HG03469 (cell line): ENCODE data around the gene RRAS2.
"Not testable (repeated sequence)": the region's sequence is repeated elsewhere in the genome, so short reads cannot be mapped to it uniquely, and the experiment has no call there.

Experiments
- ATAC-seq: cut with Tn5 transposase; IDR thresholded peaks from one replicate; pipeline ENCODE4 v1.9.1; 2021; ENCODE audit warnings: mild to moderate bottlenecking, moderate library complexity, moderate number of reproducible peaks; ENCODE audit not compliant: unreplicated experiment

Gene RRAS2

GRCh38 chr11:14372011-14372410 lies 13.0 kb upstream of the RRAS2 start:
- no peak for ATAC-seq

- no peak for ATAC-seq
Measured at GRCh38 chr11:14371249-14371648, 12.3 kb upstream of the RRAS2 start.

GRCh38 chr11:14370496-14370895 lies 11.5 kb upstream of the RRAS2 start:
- no peak for ATAC-seq

GRCh38 chr11:14369598-14369997 lies 10.6 kb upstream of the RRAS2 start:
- no peak for ATAC-seq

- ATAC-seq: no peak
Measured at GRCh38 chr11:14366936-14367335, 8.0 kb upstream of the RRAS2 start.

GRCh38 chr11:14364322-14364721 lies 5.3 kb upstream of the RRAS2 start:
- ATAC-seq: no peak

- no peak for ATAC-seq
Measured at GRCh38 chr11:14362611-14363010, 3.6 kb upstream of the RRAS2 start.

- no peak for ATAC-seq
Measured at GRCh38 chr11:14361951-14362350, 3.0 kb upstream of the RRAS2 start.

- ATAC-seq: no peak
Measured at GRCh38 chr11:14360976-14361375, 2.0 kb upstream of the RRAS2 start.

- no peak for ATAC-seq
Measured at GRCh38 chr11:14359501-14360031, 583 bp upstream of the RRAS2 start.

- ATAC-seq: peak; percentile 24
Measured at GRCh38 chr11:14357881-14358728, 878 bp downstream of the RRAS2 start.

- no peak for ATAC-seq
Measured at GRCh38 chr11:14356342-14356741, 2.6 kb downstream of the RRAS2 start.

GRCh38 chr11:14354604-14355003 lies 4.4 kb downstream of the RRAS2 start:
- not testable (repeated sequence) for ATAC-seq

GRCh38 chr11:14350716-14351238 lies 8.2 kb downstream of the RRAS2 start:
- ATAC-seq: no peak

GRCh38 chr11:14350215-14350614 lies 8.8 kb downstream of the RRAS2 start:
- no peak for ATAC-seq

GRCh38 chr11:14347991-14348390 lies 11.0 kb downstream of the RRAS2 start:
- no peak for ATAC-seq

GRCh38 chr11:14347494-14347893 lies 11.5 kb downstream of the RRAS2 start:
- ATAC-seq: no peak

GRCh38 chr11:14346303-14346955 lies 12.6 kb downstream of the RRAS2 start:
- no peak for ATAC-seq

GRCh38 chr11:14345668-14346067 lies 13.3 kb downstream of the RRAS2 start:
- no peak for ATAC-seq

- ATAC-seq: not testable (repeated sequence)
Measured at GRCh38 chr11:14345016-14345415, 14.0 kb downstream of the RRAS2 start.

GRCh38 chr11:14342906-14343305 lies 16.1 kb downstream of the RRAS2 start:
- ATAC-seq: peak; percentile 41

- ATAC-seq: no peak
Measured at GRCh38 chr11:14341968-14342367, 17.0 kb downstream of the RRAS2 start.
